IMR-90 (cell line): ENCODE data around the gene GABARAPL2. TPM values are rescaled to one million over a fixed set of nuclear protein-coding genes. Genes with fewer than 3 reads are reported as not detected.

Source experiments
- ATAC-seq: fragments of 200-7000 bp; cut with Tn5 transposase; 2 replicates; pipeline ENCODE4 v1.9.1; 2020; ENCODE audit warnings: low read depth, mild to moderate bottlenecking, moderate library complexity
- BruUV-seq: library from RNA; stranded (reverse); fragments of 400-500 nt; replicated peaks from 2 replicates; lab custom pipeline; 2021; lab: Mats Ljungman, UMichigan
- CTCF ChIA-PET: fragments of 300-600 bp; formaldehyde crosslinking; extraction: SDS; loops from one replicate; lab custom pipeline; 2021; ENCODE audit warnings: antibody characterized with exemption; lab: Yijun Ruan, JAX
- POLR2A ChIA-PET: fragments of 300-600 bp; sonication (Branson Sonifier 250); formaldehyde crosslinking; loops from one replicate; lab custom pipeline; 2022; ENCODE audit warnings: antibody characterized with exemption; ENCODE audit not compliant: unreplicated experiment; lab: Charles Lee
- DNase-seq: peaks from one replicate; pipeline ENCODE4 v3.0.0; 2013
- H2AFZ ChIP-seq: replicated peaks from 2 replicates; pipeline ENCODE3; 2013; ENCODE audit warnings: low read length, mild to moderate bottlenecking; ENCODE audit not compliant: poor library complexity
- H2AK5ac ChIP-seq: 2 replicates; pipeline ENCODE4 v1.6.1; 2013; ENCODE audit warnings: low read depth, low read length, inconsistent platforms
- H2AK9ac ChIP-seq: replicated peaks from 2 replicates; pipeline ENCODE3; 2013; ENCODE audit warnings: mild to moderate bottlenecking, low read depth, low read length, moderate library complexity; ENCODE audit not compliant: poor library complexity
- H2BK120ac ChIP-seq: 2 replicates; pipeline ENCODE4 v1.6.1; 2013; ENCODE audit warnings: low read depth, low read length, inconsistent platforms
- H2BK15ac ChIP-seq: 3 replicates; pipeline ENCODE4 v1.6.1; 2013; ENCODE audit warnings: low read depth, low read length, inconsistent platforms
- H2BK20ac ChIP-seq: 2 replicates; pipeline ENCODE4 v1.6.1; 2013; ENCODE audit warnings: low read depth, mild to moderate bottlenecking, inconsistent platforms, low read length, moderate library complexity
- H2BK5ac ChIP-seq: 2 replicates; pipeline ENCODE4 v1.6.1; 2013; ENCODE audit warnings: mild to moderate bottlenecking, low read depth, low read length, inconsistent platforms; ENCODE audit not compliant: poor library complexity, severe bottlenecking
- H3K14ac ChIP-seq: replicated peaks from 2 replicates; pipeline ENCODE4 v1.6.1; 2013; ENCODE audit warnings: low read depth, low read length, inconsistent platforms
- H3K18ac ChIP-seq: 2 replicates; pipeline ENCODE4 v1.6.1; 2013; ENCODE audit warnings: low read depth, low read length, control low read depth
- H3K23ac ChIP-seq: 2 replicates; pipeline ENCODE4 v1.6.1; 2013; ENCODE audit warnings: low read depth, low read length, inconsistent platforms
- H3K27ac ChIP-seq: 2 replicates; pipeline ENCODE4 v1.5.1; 2013; ENCODE audit warnings: mild to moderate bottlenecking, control low read depth, low read length; ENCODE audit not compliant: insufficient read depth
- H3K27me3 ChIP-seq: 2 replicates; pipeline ENCODE4 v1.6.1; 2013; ENCODE audit warnings: low read length; ENCODE audit not compliant: control insufficient read depth, insufficient read depth
- H3K36me3 ChIP-seq: 2 replicates; pipeline ENCODE4 v1.6.1; 2013; ENCODE audit warnings: low read length, mixed read lengths; ENCODE audit not compliant: control insufficient read depth, insufficient read depth
- H3K4ac ChIP-seq: 2 replicates; pipeline ENCODE4 v1.6.1; 2013; ENCODE audit warnings: low read depth, low read length, inconsistent platforms
- H3K4me1 ChIP-seq: 2 replicates; pipeline ENCODE4 v1.6.1; 2013; ENCODE audit warnings: low read length, mixed read lengths; ENCODE audit not compliant: control insufficient read depth, insufficient read depth
- H3K4me2 ChIP-seq: 2 replicates; pipeline ENCODE4 v1.6.1; 2013; ENCODE audit warnings: low read depth, mild to moderate bottlenecking, control low read depth, low read length, moderate library complexity
- H3K4me3 ChIP-seq: 2 replicates; pipeline ENCODE4 v1.5.1; 2013; ENCODE audit warnings: low read depth, mild to moderate bottlenecking, control low read depth, low read length, moderate library complexity; ENCODE audit not compliant: insufficient read depth
- H3K56ac ChIP-seq: 2 replicates; pipeline ENCODE4 v1.6.1; 2013; ENCODE audit warnings: low read length, inconsistent platforms; ENCODE audit not compliant: insufficient read depth; ENCODE audit errors: extremely low read depth
- H3K79me1 ChIP-seq, 2 experiments: 2 replicates each; pipeline ENCODE4 v1.6.1; 2013; ENCODE audit warnings: low read length in 2 of 2, inconsistent platforms in 1 of 2, low read depth in 1 of 2
- H3K9ac ChIP-seq: 2 replicates; pipeline ENCODE4 v1.6.1; 2013; ENCODE audit warnings: low read depth, low read length, control low read depth
- H3K9me1 ChIP-seq: 2 replicates; pipeline ENCODE4 v1.6.1; 2013; ENCODE audit warnings: low read length, inconsistent platforms; ENCODE audit not compliant: insufficient read depth
- H3K9me3 ChIP-seq: 2 replicates; pipeline ENCODE4 v1.6.1; 2013; ENCODE audit warnings: low read length; ENCODE audit not compliant: control insufficient read depth, insufficient read depth
- H4K20me1 ChIP-seq: 2 replicates; pipeline ENCODE4 v1.6.1; 2013; ENCODE audit warnings: low read length, inconsistent platforms; ENCODE audit not compliant: insufficient read depth
- H4K5ac ChIP-seq: 2 replicates; pipeline ENCODE4 v1.6.1; 2013; ENCODE audit warnings: mild to moderate bottlenecking, low read depth, low read length, control low read depth
- H4K8ac ChIP-seq, 2 experiments: 2 replicates each; pipeline ENCODE4 v1.6.1; 2013; ENCODE audit warnings: low read depth in 2 of 2, low read length in 2 of 2, control low read depth in 1 of 2, inconsistent platforms in 1 of 2
- H4K91ac ChIP-seq: 2 replicates; pipeline ENCODE4 v1.6.1; 2013; ENCODE audit warnings: low read depth, low read length, inconsistent platforms; ENCODE audit not compliant: insufficient read depth
- BHLHE40 ChIP-seq: fragments of 150-350 bp; IDR thresholded peaks from 2 replicates; pipeline ENCODE4 v1.6.1; 2016; ENCODE audit warnings: mild to moderate bottlenecking, low read depth, low read length
- CEBPB ChIP-seq: IDR thresholded peaks from 2 replicates; pipeline ENCODE4 v1.6.1; 2012; ENCODE audit warnings: low read depth, low read length, improper control_type of control experiment
- CHD1 ChIP-seq: IDR thresholded peaks from 2 replicates; pipeline ENCODE4 v1.6.1; 2012; ENCODE audit warnings: low read depth, low read length, improper control_type of control experiment
- CTCF ChIP-seq: conservative IDR thresholded peaks from 2 replicates; pipeline ENCODE4 v1.5.1; 2012; ENCODE audit warnings: mild to moderate bottlenecking, low read depth, low read length, improper control_type of control experiment
- ELK1 ChIP-seq: fragments of 150-350 bp; IDR thresholded peaks from 2 replicates; pipeline ENCODE4 v1.6.1; 2016; ENCODE audit warnings: low read depth, mild to moderate bottlenecking, low read length, moderate library complexity, borderline replicate concordance
- FOS ChIP-seq: fragments of 150-350 bp; IDR thresholded peaks from 2 replicates; pipeline ENCODE4 v1.6.1; 2016; ENCODE audit warnings: low read depth, low read length
- MAFK ChIP-seq: IDR thresholded peaks from 2 replicates; pipeline ENCODE4 v1.6.1; 2012; ENCODE audit warnings: low read depth, low read length, improper control_type of control experiment
- MAZ ChIP-seq: IDR thresholded peaks from 2 replicates; pipeline ENCODE4 v1.6.1; 2012; ENCODE audit warnings: low read depth, mild to moderate bottlenecking, low read length, improper control_type of control experiment, moderate library complexity, borderline replicate concordance
- MXI1 ChIP-seq: IDR thresholded peaks from 2 replicates; pipeline ENCODE4 v1.6.1; 2012; ENCODE audit warnings: low read depth, mild to moderate bottlenecking, low read length, moderate library complexity, borderline replicate concordance
- NFE2L2 ChIP-seq: fragments of 150-350 bp; IDR thresholded peaks from 2 replicates; pipeline ENCODE4 v1.6.1; 2016; ENCODE audit warnings: low read depth, mild to moderate bottlenecking, low read length
- POLR2A ChIP-seq: IDR thresholded peaks from 2 replicates; pipeline ENCODE4 v1.6.1; 2012; ENCODE audit warnings: mild to moderate bottlenecking, low read depth, low read length
- RAD21 ChIP-seq: IDR thresholded peaks from 2 replicates; pipeline ENCODE4 v1.6.1; 2012; ENCODE audit warnings: low read length, improper control_type of control experiment
- RCOR1 ChIP-seq: IDR thresholded peaks from 2 replicates; pipeline ENCODE4 v1.6.1; 2012; ENCODE audit warnings: mild to moderate bottlenecking, low read length, improper control_type of control experiment; ENCODE audit not compliant: insufficient replicate concordance
- RFX5 ChIP-seq: IDR thresholded peaks from 2 replicates; pipeline ENCODE4 v1.8.0; 2012; ENCODE audit warnings: low read depth, mild to moderate bottlenecking, low read length, moderate library complexity
- SMC3 ChIP-seq: fragments of 150-350 bp; IDR thresholded peaks from 2 replicates; pipeline ENCODE4 v1.6.1; 2016; ENCODE audit warnings: low read depth, mild to moderate bottlenecking, antibody characterized with exemption, low read length, moderate library complexity
- USF2 ChIP-seq: fragments of 150-350 bp; IDR thresholded peaks from 2 replicates; pipeline ENCODE4 v1.6.1; 2017; ENCODE audit warnings: mild to moderate bottlenecking, antibody characterized with exemption, low read length, low read depth
- WGBS, 2 experiments: methylation state at CpG; one replicate each; pipeline versions ENCODE4 v1.1.5 to v1.1.7; 2013; ENCODE audit warnings: missing lambda C conversion rate in 2 of 2; ENCODE audit not compliant: insufficient read length in 1 of 2; ENCODE audit errors: extremely low coverage in 2 of 2; 5-methylcytosine and 5-hydroxymethylcytosine counted together
- dilution Hi-C: fragments of 300-500 bp; cut with HindIII; formaldehyde crosslinking; loops from one replicate; pipeline ENCODE4 v1.14.3; 2018; ENCODE audit warnings: low sequenced_read_pairs; ENCODE audit not compliant: unreplicated experiment
- in situ Hi-C: fragments of 300-500 bp; cut with MboI; formaldehyde crosslinking; loops from 3 replicates; pipeline ENCODE4 v1.14.3; 2019; ENCODE audit warnings: low sequenced_read_pairs, inconsistent platforms, mixed read lengths
- intact Hi-C: fragments of 100-400 bp; cut with micrococcal nuclease; formaldehyde crosslinking; loops from 2 replicates; pipeline ENCODE4 v1.10.0; 2022
- polyA plus RNA-seq, 3 experiments: library from polyadenylated mRNA; depleted of rRNA; stranded (reverse); fragments of >200 nt; gene quantifications; 2 replicates each; pipeline ENCODE4 v1.2.3, GENCODE V29; 2012; ENCODE audit warnings: low replicate concordance in 1 of 3
- total RNA-seq: library from RNA; depleted of rRNA; stranded (reverse); fragments of >200 nt; gene quantifications from 2 replicates; pipeline ENCODE4 v1.2.3, GENCODE V29; 2012

The GABARAPL2 gene
- total and polyA plus RNA-seq, 2 of the 4 experiments (the other 2 are of a cell fraction) = 33.3 to 65.9 TPM

- Histone ChIP-seq H3K27me3 (no peaks in the 10 kb centered on the region), H2BK120ac (no peak overlapping the region), H3K9me1 (peaks cover 10% of the 10 kb centered on the region), H4K20me1 (no peaks in the 10 kb centered on the region; the same call in 1 of the 2 replicates), H3K4me2 (no peak overlapping the region), H3K56ac (no peak overlapping the region), H3K4me1 (0 out of 2 replicates have a peak, but pooled peaks cover 2% of the 10 kb centered on the region), H3K9ac (no peak overlapping the region), H2BK15ac (no peak overlapping the region), H3K9me3 (no peaks in the 10 kb centered on the region), H4K5ac (no peak overlapping the region), H4K91ac (no peak overlapping the region), H3K36me3 (peaks cover 74% of the 10 kb centered on the region), H2BK20ac (no peak overlapping the region), H3K79me1 (peaks cover 19 to 64% of the 10 kb centered on the region in 2 experiments; a peak in 3 of 4 replicates), H3K14ac (no peak overlapping the region), H2BK5ac (no peak overlapping the region), H3K4me3 (no peak overlapping the region), H3K23ac (no peak overlapping the region), H2AK9ac (no peak overlapping the region), H3K4ac (no peak overlapping the region), H4K8ac (no peak overlapping the region), H2AK5ac (no peak overlapping the region), H3K27ac (no peak overlapping the region), H3K18ac (no peak overlapping the region), H2AFZ (no peak overlapping the region)
- WGBS, 2 experiments = 76% methylated on average over 2 of the region's 3 CpGs; no CpG with 5 or more reads in 1 of the 2 experiments
- ChIA-PET CTCF (interaction anchor here (1.2 kb wide), 1 partner anchor 56 kb away, joined by 3 read pairs; no protein-coding TSS in a partner anchor), POLR2A (no interaction called here)
- ATAC-seq (no peak), DNase-seq (no peak)
- in situ Hi-C loops (no loop called here), dilution Hi-C loops (no loop called here), intact Hi-C loops (no loop called here)
- BruUV-seq = no TSS peak
- TF ChIP-seq RAD21 (no peak), POLR2A (no peak), MAZ (no peak), NFE2L2 (no peak), MXI1 (no peak), FOS (no peak), RFX5 (no peak), ELK1 (no peak), CTCF (no peak), CHD1 (no peak), CEBPB (no peak), SMC3 (no peak), MAFK (no peak), BHLHE40 (no peak), USF2 (no peak), RCOR1 (no peak)
Measured at GRCh38 chr16:75572864-75573542, 6.8 kb downstream of the GABARAPL2 start.
